GM21367 (cell line): ENCODE measurements around the gene IL13.
"Not testable (repeated sequence)": the region's sequence is repeated elsewhere in the genome, so short reads cannot be mapped to it uniquely, and the experiment has no call there.

ENCODE experiments used
- ATAC-seq: cut with Tn5 transposase; IDR thresholded peaks from one replicate; pipeline ENCODE4 v1.9.1; 2021; ENCODE audit not compliant: unreplicated experiment

IL13 gene

DNA sequence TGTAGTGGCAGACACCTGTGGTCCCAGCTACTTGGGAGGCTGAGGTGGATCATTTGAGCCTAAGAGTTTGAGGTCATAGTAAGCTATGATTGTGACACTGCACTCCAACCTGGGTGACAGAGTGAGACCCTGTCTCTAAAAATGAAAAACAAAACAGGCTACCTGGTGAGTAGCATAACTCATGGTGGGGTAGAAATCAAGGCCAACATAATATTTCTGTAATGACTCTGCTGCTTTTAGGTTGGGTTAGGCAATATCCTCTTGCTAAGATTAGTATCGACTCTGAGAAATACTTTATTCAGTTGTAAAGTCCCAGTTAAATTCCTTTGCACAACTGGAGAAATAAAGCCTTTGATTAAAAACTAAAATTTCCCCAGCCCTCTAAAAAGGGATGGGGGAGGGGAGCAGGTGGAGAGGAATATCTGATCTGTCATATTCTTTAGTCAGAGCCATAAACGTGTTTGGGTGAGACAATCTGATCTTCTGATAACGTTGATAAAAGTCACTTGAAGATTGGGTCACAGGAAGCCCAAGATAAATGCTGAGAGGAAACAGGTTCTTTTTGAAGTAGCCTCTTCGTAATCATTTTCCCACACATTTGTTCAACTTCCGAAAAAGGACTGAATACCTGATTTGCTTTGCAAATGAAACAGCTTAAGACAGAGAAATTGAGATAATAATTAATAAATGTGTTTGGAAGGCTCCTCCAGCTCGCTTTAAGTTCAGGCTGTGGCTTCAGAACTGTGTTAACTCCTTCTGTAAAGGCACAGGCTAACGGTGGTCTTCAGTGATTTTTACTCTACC lies 30.8 kb downstream of the IL13 start:
- ATAC-seq = no peak

DNA sequence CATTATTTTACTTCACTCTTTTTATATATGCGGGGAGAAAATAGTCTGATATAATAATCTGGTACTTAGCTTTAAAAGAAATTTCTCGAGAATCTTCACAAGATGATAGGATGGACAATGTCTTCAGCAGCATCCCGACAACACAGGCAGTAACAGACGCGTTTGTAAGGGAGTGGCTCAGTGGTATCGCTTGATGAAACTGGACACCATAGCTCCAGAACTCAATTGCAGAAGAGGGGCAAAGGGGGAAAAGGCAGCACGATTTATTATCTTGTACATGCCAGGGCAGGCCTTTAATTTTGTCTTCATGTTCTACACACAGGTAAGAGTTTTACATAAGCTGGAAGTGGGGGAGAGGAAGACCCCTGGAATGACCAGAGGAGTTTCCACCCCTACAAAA lies 31.5 kb downstream of the IL13 start:
- no peak for ATAC-seq

DNA sequence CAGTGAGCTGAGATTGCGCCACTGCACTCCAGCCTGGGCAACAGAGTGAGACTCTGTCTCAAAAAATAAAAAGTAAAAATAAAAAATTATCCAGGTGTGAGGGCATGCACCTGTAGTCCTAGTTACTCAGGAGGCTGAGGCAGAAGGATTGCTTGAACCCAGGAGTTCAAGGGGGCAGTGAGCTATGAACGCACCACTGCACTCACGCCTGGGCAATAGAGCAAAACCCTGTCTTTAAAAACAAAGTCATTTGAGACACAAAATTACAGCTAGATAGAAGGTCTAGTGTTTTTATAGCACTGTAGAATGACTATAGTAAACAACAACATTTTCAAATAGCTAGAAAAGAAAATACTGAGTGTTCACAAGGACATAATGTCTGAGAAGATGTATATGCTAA lies 32.2 kb downstream of the IL13 start:
- no peak for ATAC-seq

DNA sequence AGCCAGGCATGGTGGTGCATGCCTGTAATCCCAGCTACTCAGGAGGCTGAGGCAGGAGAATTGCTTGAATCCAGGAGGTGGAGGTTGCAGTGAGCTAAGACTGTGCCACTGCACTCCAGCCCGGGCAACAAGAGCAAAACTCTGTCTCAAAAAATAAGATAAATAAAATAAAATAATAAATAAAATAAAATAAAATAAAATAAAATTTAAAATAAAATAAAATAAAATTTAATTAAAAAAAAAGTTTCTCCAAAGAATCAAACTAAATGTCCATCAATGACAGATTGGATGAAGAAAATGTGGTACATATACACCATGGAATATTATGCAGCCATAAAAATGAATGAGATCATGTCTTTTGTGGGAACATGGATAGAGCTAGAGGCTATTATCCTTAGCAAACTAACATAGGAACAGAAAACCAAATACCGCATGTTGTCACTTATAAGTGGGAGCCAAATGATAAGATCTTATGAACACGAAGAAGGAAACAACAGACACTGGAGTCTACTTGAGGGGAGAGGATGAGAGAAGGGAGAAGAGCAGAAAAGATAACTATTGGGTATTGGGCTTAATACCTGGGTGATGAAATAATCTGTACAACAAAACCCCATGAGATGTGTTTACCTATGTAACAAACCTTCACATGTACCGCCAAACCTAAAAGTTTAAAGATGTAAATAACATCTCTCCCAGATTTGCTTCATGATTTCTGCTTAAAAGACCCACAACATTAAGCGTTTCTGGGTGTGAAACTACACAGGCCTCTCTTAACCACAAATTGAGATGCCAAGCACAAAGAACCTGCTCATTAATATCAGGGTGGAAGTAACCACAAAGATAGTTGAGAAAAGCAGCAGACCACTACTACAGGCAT lies 34.0 kb downstream of the IL13 start:
- ATAC-seq = not testable (repeated sequence)

DNA sequence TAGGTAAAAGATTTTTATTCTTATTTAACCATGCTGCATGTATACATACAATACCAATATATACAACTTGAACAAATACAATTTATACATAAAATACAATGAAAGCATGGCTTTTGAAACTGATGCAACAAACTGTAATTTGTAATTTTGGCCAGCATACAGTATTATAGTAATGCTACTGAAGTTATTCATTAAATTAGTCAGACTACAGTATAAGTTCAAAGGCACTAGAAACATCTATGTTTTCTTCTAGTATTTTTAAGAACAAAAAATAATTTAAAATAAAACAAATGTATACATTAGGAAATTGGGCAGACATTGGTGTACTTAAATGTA lies 34.6 kb downstream of the IL13 start:
- no peak for ATAC-seq

DNA sequence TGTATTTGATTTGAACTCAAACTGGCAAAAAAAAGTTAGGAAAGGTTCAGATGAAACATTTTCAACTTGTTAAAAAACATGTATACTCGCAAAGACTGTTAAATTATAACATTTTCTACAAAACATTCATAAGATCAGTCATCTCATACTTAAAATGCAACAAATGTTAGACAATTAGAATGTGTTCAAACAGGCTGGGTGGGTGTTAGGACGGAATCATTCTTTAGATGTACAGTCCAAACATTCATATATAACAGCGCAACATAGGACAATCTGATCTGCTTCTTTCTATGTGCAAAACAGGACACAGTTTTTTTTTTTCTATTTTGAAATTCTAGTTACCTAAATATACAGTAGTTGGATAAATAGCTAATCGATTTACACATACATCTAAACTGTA lies 38.0 kb downstream of the IL13 start:
- no peak for ATAC-seq

DNA sequence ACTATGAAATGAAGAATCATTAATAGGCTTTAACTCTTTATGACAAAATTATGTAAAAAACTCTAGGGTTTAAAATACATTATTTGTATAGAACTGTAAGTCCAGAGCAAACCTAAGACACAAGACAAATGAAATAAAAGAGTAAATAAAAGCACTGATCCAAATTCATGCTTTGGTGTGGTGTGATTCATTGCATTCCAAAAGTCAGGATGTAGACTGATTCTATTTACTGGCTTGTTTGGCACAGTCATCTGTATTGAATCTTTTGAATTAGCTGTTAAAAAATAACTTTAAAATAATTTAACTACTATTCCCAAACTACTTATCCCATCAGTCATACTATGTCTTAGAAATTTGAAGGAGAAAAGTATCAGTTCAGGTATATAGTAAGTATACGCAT lies 46.9 kb downstream of the IL13 start:
- ATAC-seq = no peak

DNA sequence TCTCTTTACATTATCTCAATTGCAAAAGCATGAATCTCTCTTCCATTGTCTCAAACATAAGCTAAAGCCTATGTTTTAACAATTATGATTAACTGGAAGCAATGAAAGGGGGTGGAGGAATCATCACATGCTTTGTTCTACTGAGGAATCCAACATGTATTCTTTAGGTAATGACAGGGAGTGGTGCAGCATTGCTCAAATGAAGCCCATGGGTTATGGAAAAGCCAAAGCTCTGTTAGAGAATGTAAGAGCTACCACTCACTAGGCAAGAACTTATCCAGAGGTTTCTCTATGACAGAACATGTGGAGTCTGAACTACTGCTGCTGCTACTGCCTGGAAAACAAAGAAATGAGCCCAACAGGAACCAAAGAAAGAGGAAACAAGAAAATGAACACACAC lies 50.7 kb downstream of the IL13 start:
- ATAC-seq = no peak
